ENCODE results near the gene OR6C68.
"Not testable (repeated sequence)": the region's sequence is repeated elsewhere in the genome, so short reads cannot be mapped to it uniquely, and the experiment has no call there.

Gene OR6C68

DNA sequence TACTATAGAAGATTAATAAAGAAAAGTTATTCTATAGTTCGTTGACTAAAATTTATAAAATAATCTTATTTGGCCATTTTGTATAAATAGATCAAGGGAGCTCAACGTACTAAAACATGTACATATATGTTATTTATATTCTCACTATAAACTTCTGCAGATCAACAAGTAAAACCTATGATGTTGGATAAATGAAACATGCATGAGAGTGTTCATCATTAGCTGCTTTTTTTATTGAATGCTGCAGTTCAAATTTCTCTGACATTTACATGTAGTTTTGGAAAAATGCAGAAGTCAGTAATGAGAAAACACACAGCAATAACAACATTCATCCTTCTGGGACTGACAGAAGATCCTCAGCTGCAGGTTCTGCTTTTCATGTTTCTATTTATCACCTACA is at the start of gene OR6C68:
OR6C68 (plus strand) TSS at position 301 of the 400 bp plus-strand sequence; CDS start at position 301, 0 bp downstream.
- no peak for DNase-seq (ENCODE audit: low read depth)

DNA sequence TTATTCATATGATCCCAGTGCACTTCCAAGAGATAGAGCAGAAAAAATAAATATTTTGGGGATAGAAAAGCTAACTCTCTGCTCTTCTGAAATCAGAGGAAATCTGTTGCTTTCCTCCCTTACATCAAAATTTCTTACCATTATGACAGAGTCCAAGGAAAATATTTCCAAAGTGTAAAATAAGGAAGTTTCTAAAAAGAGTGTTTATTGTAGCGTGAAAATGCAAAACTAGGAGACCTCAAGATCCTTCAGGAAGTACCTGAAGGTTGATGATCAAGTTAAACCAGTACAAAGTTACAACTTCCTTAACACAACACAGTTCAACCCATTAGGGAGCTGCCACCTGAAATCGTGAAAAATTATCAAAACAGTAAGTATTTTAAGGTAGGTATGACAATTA is 48.4 kb upstream of the OR6C68 start, which contains the start of gene OR6C2:
OR6C2 (plus strand) TSS at position 301 of the 400 bp plus-strand sequence. CDS start 8,138 bp downstream, outside the sequence.
- DNase-seq (ENCODE audit: low read depth) = no peak

DNA sequence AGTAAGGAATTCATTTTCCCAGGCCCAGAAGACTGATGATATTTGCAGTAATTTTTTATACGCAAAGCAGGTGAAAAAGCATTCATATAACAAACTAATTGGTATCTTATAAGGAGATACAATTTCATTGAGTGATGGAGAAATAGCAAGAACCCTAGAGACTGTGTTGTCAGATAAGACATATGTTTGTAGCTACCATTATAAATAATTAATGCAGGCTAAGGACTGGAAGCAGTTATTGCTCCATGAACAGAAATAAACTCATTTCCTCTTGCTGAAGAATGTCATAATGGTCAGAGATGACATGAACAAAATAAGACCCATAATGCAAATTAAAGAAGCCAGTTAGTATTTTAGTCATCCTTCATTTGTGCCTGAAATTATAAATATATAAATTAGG is 46.8 kb upstream of the OR6C68 start:
- DNase-seq (ENCODE audit: low read depth) = no peak

DNA sequence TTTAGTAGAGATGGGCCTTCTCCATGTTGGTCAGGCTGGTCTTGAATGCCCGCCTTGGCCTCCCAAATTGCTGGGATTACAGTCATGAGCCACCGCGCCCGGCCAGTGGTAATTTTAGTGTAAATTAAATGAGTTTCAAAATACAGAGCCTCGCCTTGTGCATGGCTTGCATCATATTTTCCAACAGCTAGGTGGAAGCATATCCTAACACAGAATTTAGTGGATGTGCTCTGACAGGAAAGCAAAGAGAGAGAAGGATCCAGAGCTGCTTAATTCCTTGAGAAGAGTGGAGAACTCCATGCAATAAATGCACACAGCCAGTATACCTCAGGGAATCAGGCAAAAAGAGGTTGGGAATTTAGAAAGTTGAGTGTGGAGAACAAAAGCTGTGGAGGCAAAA is 45.9 kb upstream of the OR6C68 start:
- no peak for DNase-seq (ENCODE audit: low read depth)

DNA sequence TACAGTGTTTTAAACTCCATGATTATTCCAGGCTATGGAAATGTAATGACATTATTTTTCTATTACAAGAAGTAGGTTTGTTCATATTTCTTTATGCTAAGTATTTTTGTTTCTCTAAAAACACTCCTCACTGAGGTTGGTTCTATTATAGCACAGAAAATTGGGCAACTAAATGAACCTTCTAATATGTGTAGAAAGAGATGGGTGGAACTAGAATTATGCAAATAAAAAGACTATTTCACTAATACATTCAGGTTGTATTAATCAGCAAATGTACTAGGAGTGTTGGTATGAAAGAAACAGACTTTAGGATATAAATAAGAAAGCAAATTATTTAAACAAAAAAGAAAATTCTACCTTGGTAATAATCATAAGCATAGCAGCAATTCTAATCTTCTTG is 43.4 kb upstream of the OR6C68 start:
- DNase-seq (ENCODE audit: low read depth) = no peak

DNA sequence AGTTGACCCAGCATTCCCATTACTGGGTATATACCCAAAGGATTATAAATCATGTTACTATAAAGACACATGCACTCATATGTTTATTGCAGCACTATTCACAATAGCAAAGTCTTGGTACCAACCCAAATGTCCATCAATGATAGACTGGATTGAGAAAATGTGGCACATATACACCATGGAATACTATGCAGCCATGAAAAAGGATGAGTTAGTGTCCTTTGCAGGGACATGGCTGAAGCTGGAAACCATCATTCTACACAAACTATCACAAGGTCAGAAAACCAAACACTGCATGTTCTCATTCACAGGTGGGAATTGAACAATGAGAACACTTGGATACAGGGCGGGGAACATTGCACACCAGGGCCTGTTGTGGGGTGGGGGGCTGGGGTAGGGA is 27.3 kb upstream of the OR6C68 start:
- DNase-seq (ENCODE audit: low read depth) = not testable (repeated sequence)

DNA sequence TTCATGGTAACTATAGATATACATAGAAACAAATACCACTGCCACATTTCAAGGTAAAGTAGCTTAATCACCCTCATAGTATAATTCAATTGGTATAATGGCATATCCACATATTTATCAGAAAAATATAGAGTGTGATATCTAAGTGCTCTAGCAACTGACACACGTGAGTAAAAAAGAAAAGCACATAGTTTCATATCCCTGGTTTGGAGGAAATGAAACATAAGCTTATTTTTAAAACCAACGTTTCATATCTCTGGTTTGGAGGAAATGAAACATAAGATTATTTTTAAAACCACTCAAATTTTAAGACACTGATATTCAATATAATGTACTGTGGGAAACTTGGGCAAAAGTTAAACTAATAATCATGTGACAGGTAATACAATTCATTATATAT is 24.3 kb upstream of the OR6C68 start:
- no peak for DNase-seq (ENCODE audit: low read depth)

DNA sequence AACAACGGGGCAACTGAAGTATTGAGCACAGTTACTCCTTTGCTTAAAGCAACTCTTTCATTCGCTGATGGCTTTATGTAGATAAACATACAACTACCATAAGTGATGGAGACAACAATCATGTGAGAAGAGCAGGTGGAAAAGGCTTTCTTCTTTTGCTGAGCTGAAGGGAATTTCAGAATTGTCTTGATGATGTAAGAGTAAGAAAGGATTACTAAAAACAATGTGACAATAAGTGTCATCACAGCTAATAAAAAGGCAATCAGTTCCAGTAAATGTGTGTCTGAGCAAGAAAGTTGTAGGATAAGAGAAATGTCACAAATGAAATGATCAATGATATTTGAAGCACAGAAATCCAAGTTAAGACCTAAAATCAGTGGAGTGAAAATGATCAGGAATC is 22.9 kb upstream of the OR6C68 start:
- DNase-seq (ENCODE audit: low read depth) = no peak

DNA sequence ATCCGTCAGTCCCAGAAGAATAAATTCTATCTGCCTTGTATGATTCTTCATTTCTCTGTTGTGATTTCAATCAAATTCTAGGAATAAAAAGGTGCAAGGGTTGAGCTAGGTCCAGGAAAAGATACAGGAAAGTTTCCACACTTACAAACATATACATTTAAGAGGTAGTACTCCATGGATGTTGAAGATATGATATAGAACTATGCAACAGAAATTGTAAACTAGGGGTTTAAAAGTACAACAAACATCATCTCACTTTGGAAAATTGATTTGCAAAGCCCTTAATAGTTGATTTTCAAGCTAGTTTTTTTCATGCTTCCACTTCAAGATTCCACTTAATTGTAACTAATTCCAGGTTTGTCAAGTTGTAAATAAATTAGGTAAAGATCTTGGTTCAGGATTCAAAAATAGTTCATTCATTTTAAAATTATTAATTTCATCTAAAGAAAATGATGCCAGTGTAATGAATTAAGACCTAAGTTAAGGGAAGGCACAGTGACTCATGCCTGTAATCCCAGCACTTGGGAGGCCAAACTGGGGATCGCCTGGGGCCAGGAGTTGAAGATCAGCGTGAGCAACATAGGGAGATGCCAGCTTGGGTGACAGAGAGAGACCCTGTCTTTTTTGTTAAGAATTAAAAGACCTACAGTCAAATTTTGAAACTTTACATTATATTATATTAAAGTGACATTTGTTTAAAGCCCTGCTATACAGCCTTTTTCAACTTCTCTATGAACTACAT is 21.9 kb upstream of the OR6C68 start, which contains the start of gene OR6C70:
OR6C70 (minus strand) TSS at position 51 of the 742 bp plus-strand sequence; CDS start at position 51, 0 bp downstream.
- no peak for DNase-seq (ENCODE audit: low read depth)

DNA sequence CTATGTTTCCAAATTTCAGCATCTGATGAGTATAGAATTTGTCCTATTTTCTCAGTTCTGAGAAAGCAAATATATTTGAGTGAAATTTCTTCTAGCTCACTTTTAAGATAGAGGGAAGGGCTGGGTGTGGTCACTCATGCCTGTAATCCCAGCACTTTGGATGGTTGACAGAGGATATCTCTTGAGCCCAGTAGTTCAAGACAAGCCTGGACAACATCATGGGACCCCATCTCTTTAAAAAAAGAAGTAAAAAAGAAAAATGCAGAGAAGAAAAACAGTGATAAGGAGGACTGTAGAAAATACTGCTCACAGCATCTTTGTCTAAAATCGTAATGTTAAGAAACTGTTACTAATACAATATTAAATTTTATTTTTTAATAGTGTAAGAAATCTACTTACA is 19.9 kb upstream of the OR6C68 start:
- no peak for DNase-seq (ENCODE audit: low read depth)

DNA sequence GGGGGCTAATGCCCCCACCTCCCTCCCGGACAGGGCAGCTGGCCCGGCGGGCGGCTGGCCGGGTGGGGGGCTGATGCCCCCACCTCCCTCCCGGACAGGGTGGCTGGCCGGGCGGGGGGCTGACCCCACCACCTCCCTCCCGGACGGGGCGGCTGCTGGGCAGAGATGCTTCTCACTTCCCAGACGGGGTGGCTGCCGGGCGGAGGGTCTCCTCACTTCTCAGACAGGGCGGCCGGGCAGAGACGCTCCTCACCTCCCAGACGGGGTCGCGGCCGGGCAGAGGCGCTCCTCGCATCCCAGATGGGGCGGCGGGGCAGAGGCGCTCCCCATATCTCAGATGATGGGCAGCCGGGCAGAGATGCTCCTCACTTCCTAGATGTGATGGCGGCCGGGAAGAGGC is 13.0 kb upstream of the OR6C68 start:
- DNase-seq (ENCODE audit: low read depth) = not testable (repeated sequence)

DNA sequence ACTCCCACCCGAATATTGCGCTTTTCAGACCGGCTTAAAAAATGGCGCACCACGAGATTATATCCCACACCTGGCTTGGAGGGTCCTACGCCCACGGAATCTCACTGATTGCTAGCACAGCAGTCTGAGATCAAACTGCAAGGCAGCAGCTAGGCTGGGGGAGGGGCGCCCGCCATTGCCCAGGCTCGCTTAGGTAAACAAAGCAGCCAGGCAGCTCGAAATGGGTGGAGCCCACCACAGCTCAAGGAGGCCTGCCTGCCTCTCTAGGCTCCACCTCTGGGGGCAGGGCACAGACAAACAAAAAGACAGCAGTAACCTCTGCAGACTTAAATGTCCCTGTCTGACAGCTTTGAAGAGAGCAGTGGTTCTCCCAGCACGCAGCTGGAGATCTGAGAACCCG is 7.9 kb upstream of the OR6C68 start:
- not testable (repeated sequence) for DNase-seq (ENCODE audit: low read depth)

DNA sequence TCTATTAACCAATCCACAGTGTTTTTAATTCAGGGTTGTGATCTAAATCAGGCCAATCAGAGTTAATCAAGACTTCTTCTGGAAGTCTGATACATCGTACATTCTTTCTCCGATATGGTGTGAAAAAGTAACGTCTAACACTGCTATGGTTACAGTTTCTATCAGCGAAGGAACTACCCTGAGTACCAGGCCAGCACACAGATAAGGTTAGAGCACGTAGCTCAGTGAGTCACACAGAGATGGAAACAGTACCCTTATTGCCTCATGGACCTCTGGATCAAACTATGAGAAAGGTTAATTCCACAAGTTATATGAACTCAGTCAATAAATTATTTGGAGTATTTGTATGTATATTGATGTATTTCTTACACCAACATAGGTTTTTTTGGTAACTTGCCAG is 3.3 kb downstream of the OR6C68 start:
- no peak for DNase-seq (ENCODE audit: low read depth)

DNA sequence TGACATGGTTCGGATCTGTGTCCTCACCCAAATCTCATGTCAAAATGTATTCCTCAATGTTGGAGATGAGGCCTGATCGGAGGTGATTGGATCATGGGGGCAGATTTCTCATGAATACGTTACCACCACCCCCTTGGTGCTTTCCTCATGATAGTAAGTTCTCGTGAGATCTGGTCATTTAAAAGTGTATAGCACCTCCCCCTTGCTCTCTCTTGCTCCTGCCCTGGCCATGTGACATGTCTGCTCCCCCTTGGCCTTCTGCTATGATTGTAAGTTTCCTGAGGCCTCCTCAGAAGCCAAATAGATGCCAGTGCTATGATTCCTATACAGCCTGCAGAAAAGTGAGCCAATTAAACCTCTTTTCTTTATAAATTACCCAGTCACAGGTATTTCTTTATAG is 7.1 kb downstream of the OR6C68 start:
- no peak for DNase-seq (ENCODE audit: low read depth)

DNA sequence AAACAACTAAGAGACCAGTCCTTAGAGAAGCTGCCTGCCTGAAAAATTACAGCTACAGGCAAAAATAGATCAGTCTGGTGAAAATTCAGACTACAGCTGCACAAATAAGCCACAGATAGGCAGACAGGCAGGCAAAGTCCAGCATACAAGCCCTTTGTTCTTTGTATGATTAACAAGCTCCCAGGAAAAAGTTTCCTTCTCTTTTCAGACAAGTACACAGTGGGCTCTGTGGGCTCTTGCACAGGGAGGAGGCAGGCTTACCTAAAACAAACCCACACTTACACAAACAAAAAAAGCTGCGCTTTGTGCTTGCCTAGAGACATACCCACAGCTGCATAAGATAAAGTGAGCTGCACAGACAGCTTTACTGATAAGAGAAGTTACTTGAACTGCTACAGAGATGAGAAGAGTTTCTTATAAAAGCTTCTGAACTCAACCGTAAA is 7.7 kb downstream of the OR6C68 start:
- DNase-seq (ENCODE audit: low read depth) = no peak

DNA sequence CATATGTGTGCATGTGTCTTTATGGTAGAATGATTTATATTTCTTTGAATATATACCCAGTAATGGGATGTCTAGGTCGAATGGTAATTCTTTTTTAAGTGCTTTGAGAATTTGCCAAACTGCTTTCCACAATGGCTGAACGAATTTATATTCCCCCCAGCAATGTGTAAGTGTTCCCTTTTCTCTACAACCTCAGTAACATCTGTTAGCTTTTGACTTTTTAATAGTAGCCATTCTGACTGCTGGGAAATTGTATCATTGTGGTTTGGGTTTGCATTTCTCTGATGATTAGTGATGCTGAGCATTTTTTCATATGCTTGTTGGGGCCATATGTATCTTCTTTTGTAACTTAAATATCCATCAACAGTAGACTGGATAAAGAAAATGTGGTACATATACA is 9.4 kb downstream of the OR6C68 start:
- DNase-seq (ENCODE audit: low read depth) = no peak

DNA sequence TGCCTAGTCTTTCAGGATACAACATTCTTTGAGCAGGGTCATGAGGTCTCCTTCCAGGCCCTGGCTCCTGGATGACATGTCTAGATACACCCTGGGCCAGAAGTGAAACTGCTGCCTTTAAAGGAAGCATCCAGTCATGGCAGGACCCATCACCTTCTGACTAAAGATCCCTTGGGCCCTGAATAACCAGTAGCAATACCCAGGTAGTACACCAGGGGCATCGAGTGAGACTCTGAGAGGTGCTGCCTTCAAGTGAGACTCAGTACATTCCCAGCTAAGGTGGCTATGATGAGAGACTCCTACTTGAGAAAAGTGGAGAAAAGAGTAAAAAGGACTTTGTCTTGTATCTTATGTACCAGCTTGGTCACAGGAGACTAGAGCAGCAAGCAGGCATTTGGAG is 23.5 kb downstream of the OR6C68 start:
- no peak for DNase-seq (ENCODE audit: low read depth)

DNA sequence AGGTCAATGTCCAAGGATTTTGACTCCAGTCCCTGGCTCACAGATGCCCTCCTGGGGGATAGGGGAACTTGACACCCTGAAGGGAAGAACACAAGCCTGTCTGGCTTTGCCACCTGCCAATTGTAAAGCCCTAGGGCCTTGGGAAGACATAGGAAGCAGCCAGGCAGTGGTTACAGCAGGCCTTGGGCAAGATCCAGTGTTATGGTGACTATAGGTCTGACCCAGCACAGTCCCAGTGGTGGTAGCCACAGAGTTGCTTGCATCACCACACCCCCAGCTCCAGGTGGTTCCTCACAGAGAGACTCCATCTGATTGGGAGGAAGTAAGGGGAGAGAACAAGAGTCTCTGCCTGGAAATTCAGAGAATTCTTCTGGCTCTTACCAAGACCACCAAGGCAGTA is 24.2 kb downstream of the OR6C68 start:
- DNase-seq (ENCODE audit: low read depth) = no peak

Measured in HS-27A (cell line).